ENCODE results near the gene THSD7B.

Gene THSD7B

GRCh38 chr2:136809998-136810397 lies 44.7 kb downstream of the THSD7B start:
- H3K4me1 Mint-ChIP-seq, result no peaks in the 10 kb centered on the region
- H3K27ac Mint-ChIP-seq, result no peak overlapping the region
- no peaks in the 10 kb centered on the region for H3K9me3 Mint-ChIP-seq
- DNase-seq, result no peak
- no peak for TF ChIP-seq CTCF (IDR thresholded peaks at IDR 0.05)
- peaks cover 7% of the 10 kb centered on the region for H3K27me3 Mint-ChIP-seq (ENCODE audit: low read depth, poor library complexity)
- no peaks in the 10 kb centered on the region for H3K36me3 Mint-ChIP-seq (ENCODE audit: low read depth)
- H3K4me3 Mint-ChIP-seq, result no peak overlapping the region

GRCh38 chr2:136818839-136819238 lies 53.5 kb downstream of the THSD7B start:
- no peaks in the 10 kb centered on the region for H3K36me3 Mint-ChIP-seq (ENCODE audit: low read depth)
- no peak overlapping the region for H3K27ac Mint-ChIP-seq
- no peak for TF ChIP-seq CTCF (IDR thresholded peaks at IDR 0.05)
- H3K27me3 Mint-ChIP-seq (ENCODE audit: low read depth, poor library complexity), result peaks cover 5% of the 10 kb centered on the region
- DNase-seq, result no peak
- H3K4me3 Mint-ChIP-seq, result no peak overlapping the region
- H3K9me3 Mint-ChIP-seq, result no peaks in the 10 kb centered on the region
- no peaks in the 10 kb centered on the region for H3K4me1 Mint-ChIP-seq

- Mint-ChIP-seq H3K36me3 (ENCODE audit: low read depth) (no peaks in the 10 kb centered on the region), H3K4me1 (no peaks in the 10 kb centered on the region)
Observed at GRCh38 chr2:136823291-136823690, 57.9 kb downstream of the THSD7B start.

GRCh38 chr2:136828162-136828561 lies 62.8 kb downstream of the THSD7B start:
- no peak for TF ChIP-seq CTCF (IDR thresholded peaks at IDR 0.05)
- no peaks in the 10 kb centered on the region for H3K4me1 Mint-ChIP-seq
- no peak overlapping the region for H3K4me3 Mint-ChIP-seq
- no peak for DNase-seq
- no peaks in the 10 kb centered on the region for H3K36me3 Mint-ChIP-seq (ENCODE audit: low read depth)
- no peaks in the 10 kb centered on the region for H3K9me3 Mint-ChIP-seq
- no peak overlapping the region for H3K27ac Mint-ChIP-seq
- H3K27me3 Mint-ChIP-seq (ENCODE audit: low read depth, poor library complexity), result peaks cover 4% of the 10 kb centered on the region

More at GRCh38 chr2:136823291-136823690, 57.9 kb downstream of the THSD7B start:
- Mint-ChIP-seq H3K27ac (no peak overlapping the region), H3K4me3 (no peak overlapping the region), H3K9me3 (no peaks in the 10 kb centered on the region), H3K27me3 (ENCODE audit: low read depth, poor library complexity) (peaks cover 9% of the 10 kb centered on the region)
- no peak for DNase-seq
- no peak for TF ChIP-seq CTCF (IDR thresholded peaks at IDR 0.05)

- no peaks in the 10 kb centered on the region for H3K9me3 Mint-ChIP-seq
- no peak overlapping the region for H3K4me3 Mint-ChIP-seq
- peaks cover 4% of the 10 kb centered on the region for H3K27me3 Mint-ChIP-seq (ENCODE audit: low read depth, poor library complexity)
- H3K36me3 Mint-ChIP-seq (ENCODE audit: low read depth), result no peaks in the 10 kb centered on the region
- H3K27ac Mint-ChIP-seq, result no peak overlapping the region
- no peaks in the 10 kb centered on the region for H3K4me1 Mint-ChIP-seq
- TF ChIP-seq CTCF (IDR thresholded peaks at IDR 0.05), result no peak
- DNase-seq, result no peak
Observed at GRCh38 chr2:136828774-136829173, 63.4 kb downstream of the THSD7B start.

- H3K27me3 Mint-ChIP-seq (ENCODE audit: low read depth, poor library complexity), result peaks cover 7% of the 10 kb centered on the region
- H3K36me3 Mint-ChIP-seq (ENCODE audit: low read depth), result no peaks in the 10 kb centered on the region
Observed at GRCh38 chr2:136844546-136844945, 79.2 kb downstream of the THSD7B start.

More at GRCh38 chr2:136844546-136844945, 79.2 kb downstream of the THSD7B start:
- H3K4me3 Mint-ChIP-seq, result no peak overlapping the region
- DNase-seq, result no peak
- no peaks in the 10 kb centered on the region for H3K4me1 Mint-ChIP-seq
- H3K27ac Mint-ChIP-seq, result no peak overlapping the region
- no peak for TF ChIP-seq CTCF (IDR thresholded peaks at IDR 0.05)
- H3K9me3 Mint-ChIP-seq, result no peaks in the 10 kb centered on the region

Data from nephron progenitor cell (in vitro differentiated cells).